HG03095 (cell line): ENCODE results near the gene KIFC1.

Experiments used
- ATAC-seq: cut with Tn5 transposase; IDR thresholded peaks from one replicate; pipeline ENCODE4 v1.9.1; 2021; ENCODE audit warnings: moderate library complexity; ENCODE audit not compliant: unreplicated experiment

KIFC1 gene

GRCh38 chr6:33424855-33425667 lies 33.4 kb downstream of the KIFC1 start:
- ATAC-seq = no peak

GRCh38 chr6:33425668-33426577 lies 34.3 kb downstream of the KIFC1 start:
- ATAC-seq = no peak

GRCh38 chr6:33426590-33427511 lies 35.2 kb downstream of the KIFC1 start:
- no peak for ATAC-seq

DNA sequence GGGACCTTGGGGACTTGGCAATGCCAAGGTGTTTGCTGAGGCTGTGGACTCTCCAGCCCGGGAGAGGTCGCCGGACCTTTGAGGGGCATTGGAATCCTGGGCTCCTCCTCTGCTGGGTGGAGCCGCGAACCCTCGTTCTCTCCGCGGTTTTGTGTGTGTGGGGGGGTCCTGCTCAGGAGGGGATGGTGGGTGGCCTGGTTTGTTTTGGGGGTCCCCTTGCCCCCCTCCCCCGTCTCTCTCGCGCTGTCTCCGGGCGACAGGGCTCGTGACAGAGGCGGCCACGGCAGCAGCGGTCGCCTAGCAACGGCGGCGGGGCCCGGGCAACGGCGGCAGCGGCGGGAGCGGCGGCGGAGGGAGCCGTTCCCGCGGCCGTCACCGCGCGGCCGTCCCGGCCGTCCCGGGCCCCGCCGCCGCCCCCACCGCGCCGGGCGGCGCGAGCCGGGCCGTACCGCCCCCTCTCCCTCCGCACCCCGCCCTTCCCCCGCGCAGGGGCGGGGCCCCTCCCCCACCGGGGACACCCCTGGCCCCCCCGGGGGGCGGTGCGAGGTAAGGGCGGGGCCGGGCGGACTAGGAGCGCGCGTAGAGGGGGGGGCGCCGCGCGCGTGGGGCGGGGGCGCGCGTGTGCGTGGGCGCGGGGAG lies 36.1 kb downstream of the KIFC1 start:
- ATAC-seq = no peak

DNA sequence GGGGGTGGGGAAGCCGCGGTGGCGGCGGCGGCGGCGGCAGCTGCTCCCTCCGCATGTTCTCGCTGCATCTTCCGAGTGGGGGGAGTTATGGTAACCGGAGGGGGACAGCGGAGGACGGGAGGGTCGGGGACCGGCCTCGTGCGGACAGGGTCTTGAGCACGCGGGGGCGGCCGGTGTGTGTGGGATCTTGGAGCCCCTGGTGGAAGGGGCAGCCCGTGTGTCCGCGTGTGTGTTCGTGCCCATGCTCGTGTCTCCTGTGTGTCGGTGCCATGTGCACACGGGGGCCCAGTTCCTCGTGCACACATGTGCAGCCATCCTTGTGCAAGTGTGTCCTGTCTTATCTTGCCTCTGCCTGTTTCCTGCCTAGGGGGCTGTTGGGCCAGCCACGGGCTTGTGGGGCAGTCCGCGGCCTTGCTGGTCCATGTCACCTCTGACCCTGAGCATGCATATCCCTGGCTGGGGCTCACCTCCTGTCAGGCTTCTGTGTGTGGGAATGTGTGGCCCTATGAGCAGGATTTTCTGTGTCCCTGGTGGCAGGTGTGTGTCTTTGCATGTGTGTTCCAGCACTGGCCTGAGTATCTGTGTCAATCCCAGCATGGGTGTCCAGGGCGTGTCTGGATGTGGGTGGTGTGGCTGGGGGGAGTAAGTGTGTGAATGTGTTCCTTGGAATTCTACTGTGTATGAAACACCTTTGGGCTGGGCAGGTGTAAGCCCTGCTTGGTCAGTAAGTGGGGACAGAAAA lies 36.8 kb downstream of the KIFC1 start:
- ATAC-seq = no peak

- no peak for ATAC-seq
Observed at GRCh38 chr6:33428966-33429749, 37.5 kb downstream of the KIFC1 start.

- ATAC-seq = no peak
Observed at GRCh38 chr6:33429750-33430052, 38.1 kb downstream of the KIFC1 start.

DNA sequence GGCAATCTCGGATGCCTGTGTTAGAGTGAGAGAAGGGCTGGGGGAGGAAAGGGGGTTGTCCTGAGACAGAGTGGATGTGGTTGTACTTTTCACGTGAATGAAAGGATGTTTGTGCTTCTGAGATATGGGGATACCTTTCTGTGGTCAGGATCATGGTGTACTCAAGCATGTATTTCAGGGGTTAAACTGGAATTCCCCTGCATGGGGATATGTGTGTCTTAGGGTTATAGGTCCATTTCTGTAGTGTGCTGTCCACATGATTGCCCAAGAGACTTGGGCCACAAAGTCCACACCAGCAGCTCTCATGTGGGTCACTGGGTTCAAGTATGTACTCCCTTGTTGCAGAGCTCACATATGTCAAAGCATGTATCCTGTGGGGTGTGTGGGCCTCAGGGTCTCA lies 38.7 kb downstream of the KIFC1 start:
- ATAC-seq = no peak

DNA sequence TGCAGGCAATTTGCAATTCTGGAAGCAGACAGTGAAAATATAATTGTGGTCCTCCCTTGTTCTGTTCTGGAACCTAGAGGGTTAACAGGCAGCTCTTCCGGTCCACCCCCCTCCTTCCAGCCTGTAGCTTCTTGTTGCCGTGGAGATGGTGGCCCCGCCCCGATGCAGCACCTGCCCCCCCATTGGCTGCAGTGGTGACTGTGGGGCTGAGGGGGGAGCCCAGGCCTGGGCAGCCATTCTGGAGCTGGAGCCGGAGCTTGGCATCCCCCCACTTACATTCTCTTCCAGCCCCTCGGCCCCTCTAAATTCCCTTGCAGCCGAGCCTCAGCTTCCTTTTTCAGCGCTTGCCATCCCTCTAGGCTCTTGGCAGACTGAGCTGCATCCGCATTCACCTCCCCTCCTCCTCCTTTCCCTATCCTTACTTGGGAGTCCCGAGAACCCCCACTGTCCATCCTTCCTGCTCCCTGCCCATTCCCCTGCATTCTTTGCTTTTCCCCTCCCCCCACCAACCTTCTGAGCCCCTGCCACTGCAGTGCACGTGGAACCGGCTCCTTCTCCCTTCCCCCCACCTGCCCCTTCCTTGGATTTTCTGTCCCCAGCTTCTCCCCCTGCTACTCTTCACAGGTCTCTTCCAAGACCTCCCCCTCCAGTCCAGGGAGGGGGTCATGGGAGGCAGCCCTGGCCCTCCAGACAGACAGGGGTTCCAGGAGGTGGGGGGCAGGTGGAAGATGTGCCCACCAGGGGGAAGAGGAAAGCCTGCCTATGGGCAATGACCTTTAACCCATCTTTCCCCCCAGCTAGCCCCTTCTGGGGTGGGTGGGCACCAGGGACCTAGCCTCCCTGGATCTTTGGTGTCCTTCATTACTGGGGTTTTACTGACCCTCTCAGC lies 39.6 kb downstream of the KIFC1 start:
- ATAC-seq = no peak

GRCh38 chr6:33431880-33432541 lies 40.4 kb downstream of the KIFC1 start:
- no peak for ATAC-seq

- no peak for ATAC-seq
Observed at GRCh38 chr6:33432546-33432945, 40.9 kb downstream of the KIFC1 start.

- ATAC-seq = no peak
Observed at GRCh38 chr6:33433001-33433543, 41.4 kb downstream of the KIFC1 start.

GRCh38 chr6:33433544-33434191 lies 42.0 kb downstream of the KIFC1 start:
- ATAC-seq = no peak

GRCh38 chr6:33434961-33435360 lies 43.3 kb downstream of the KIFC1 start:
- ATAC-seq = no peak

- no peak for ATAC-seq
Observed at GRCh38 chr6:33437666-33438065, 46.0 kb downstream of the KIFC1 start.

GRCh38 chr6:33438978-33439594 lies 47.5 kb downstream of the KIFC1 start:
- ATAC-seq = no peak
